Stimulated activated naive CD4-positive, alpha-beta T cell (primary cell): ENCODE data around the gene ZBTB11.
"Not testable (repeated sequence)": the region's sequence is repeated elsewhere in the genome, so short reads cannot be mapped to it uniquely, and the experiment has no call there.

Experiments used
- DNase-seq, 6 experiments: peaks; one replicate each; lab custom pipeline; 2025; lab: John Stamatoyannopoulos, UW

Gene ZBTB11

GRCh38 chr3:101676765-101677435, at the start of gene ZBTB11:
TSS of gene ZBTB11 (minus strand) at chr3:101677132. CDS start at chr3:101676914, 218 bp downstream.
- no peak for DNase-seq

- DNase-seq: no peak
Observed at GRCh38 chr3:101725890-101726275, 49.0 kb upstream of the ZBTB11 start.

GRCh38 chr3:101725194-101725889, 48.4 kb upstream of the ZBTB11 start:
- peak in 3 of 6 experiments; percentile 22 to 57 (median 43) for DNase-seq

GRCh38 chr3:101724329-101725193, 47.6 kb upstream of the ZBTB11 start, which contains the start of gene CEP97:
TSS of gene CEP97 (plus strand) at chr3:101724614. CDS start at chr3:101724677, 63 bp downstream.
- DNase-seq: peak; percentile 73 to 98 (median 89)

GRCh38 chr3:101722394-101723173, 45.7 kb upstream of the ZBTB11 start:
- DNase-seq: peak in 2 of 6 experiments; percentile 32 to 45

- DNase-seq: peak in 2 of 6 experiments; percentile 6 to 29
Observed at GRCh38 chr3:101720851-101721840, 44.2 kb upstream of the ZBTB11 start.

GRCh38 chr3:101719604-101720185, 42.8 kb upstream of the ZBTB11 start:
- DNase-seq: no peak

GRCh38 chr3:101718455-101718854, 41.5 kb upstream of the ZBTB11 start:
- no peak for DNase-seq

GRCh38 chr3:101709126-101709525, 32.2 kb upstream of the ZBTB11 start:
- DNase-seq: no peak

- not testable (repeated sequence) for DNase-seq
Observed at GRCh38 chr3:101704639-101705038, 27.7 kb upstream of the ZBTB11 start.

GRCh38 chr3:101703169-101703568, 26.2 kb upstream of the ZBTB11 start:
- no peak for DNase-seq

- no peak for DNase-seq
Observed at GRCh38 chr3:101702726-101703125, 25.8 kb upstream of the ZBTB11 start.

GRCh38 chr3:101701696-101702634, 25.0 kb upstream of the ZBTB11 start:
- no peak for DNase-seq

- DNase-seq: no peak
Observed at GRCh38 chr3:101695779-101696372, 18.9 kb upstream of the ZBTB11 start.

GRCh38 chr3:101694836-101695235, 17.9 kb upstream of the ZBTB11 start:
- not testable (repeated sequence) for DNase-seq

GRCh38 chr3:101693540-101693939, 16.6 kb upstream of the ZBTB11 start:
- DNase-seq: not testable (repeated sequence)

- not testable (repeated sequence) for DNase-seq
Observed at GRCh38 chr3:101691685-101692671, 15.0 kb upstream of the ZBTB11 start.
